ENCODE results near the gene GAA.
A peak's percentile ranks its signal among the peaks of the same experiment; 100 is the strongest.

The GAA gene

GRCh38 chr17:80101011-80101945 lies at the start of gene GAA:
Gene GAA, plus strand, starts transcription at chr17:80101581. Its CDS starts 3,006 bp downstream, at chr17:80104587.
- DNase-seq: peak; percentile 89

- DNase-seq: no peak
Observed at GRCh38 chr17:80051681-80052080, 49.7 kb upstream of the GAA start.

- DNase-seq: no peak
Observed at GRCh38 chr17:80053102-80053501, 48.3 kb upstream of the GAA start.

- DNase-seq: no peak
Observed at GRCh38 chr17:80055597-80055996, 45.8 kb upstream of the GAA start.

GRCh38 chr17:80058311-80058955 lies 42.9 kb upstream of the GAA start:
- no peak for DNase-seq

GRCh38 chr17:80060644-80061043 lies 40.7 kb upstream of the GAA start:
- no peak for DNase-seq

GRCh38 chr17:80061421-80061820 lies 40.0 kb upstream of the GAA start:
- DNase-seq: no peak

GRCh38 chr17:80063830-80064585 lies 37.4 kb upstream of the GAA start:
- no peak for DNase-seq

- DNase-seq: no peak
Observed at GRCh38 chr17:80064696-80065095, 36.7 kb upstream of the GAA start.

GRCh38 chr17:80065478-80066170 lies 35.8 kb upstream of the GAA start:
- DNase-seq: no peak

- DNase-seq: no peak
Observed at GRCh38 chr17:80067393-80067986, 33.9 kb upstream of the GAA start.

GRCh38 chr17:80068301-80069222 lies 32.8 kb upstream of the GAA start:
- DNase-seq: no peak

GRCh38 chr17:80070375-80071115 lies 30.8 kb upstream of the GAA start:
- no peak for DNase-seq

GRCh38 chr17:80071116-80071841 lies 30.1 kb upstream of the GAA start:
- DNase-seq: no peak

GRCh38 chr17:80072410-80072809 lies 29.0 kb upstream of the GAA start:
- DNase-seq: no peak

- DNase-seq: no peak
Observed at GRCh38 chr17:80080081-80080480, 21.3 kb upstream of the GAA start.

- no peak for DNase-seq
Observed at GRCh38 chr17:80081596-80081995, 19.8 kb upstream of the GAA start.

- DNase-seq: peak; percentile 75
Observed at GRCh38 chr17:80082403-80083135, 18.8 kb upstream of the GAA start.

- no peak for DNase-seq
Observed at GRCh38 chr17:80083136-80083661, 18.2 kb upstream of the GAA start.
